ENCODE measurements around the gene RBM24.

The RBM24 gene

DNA sequence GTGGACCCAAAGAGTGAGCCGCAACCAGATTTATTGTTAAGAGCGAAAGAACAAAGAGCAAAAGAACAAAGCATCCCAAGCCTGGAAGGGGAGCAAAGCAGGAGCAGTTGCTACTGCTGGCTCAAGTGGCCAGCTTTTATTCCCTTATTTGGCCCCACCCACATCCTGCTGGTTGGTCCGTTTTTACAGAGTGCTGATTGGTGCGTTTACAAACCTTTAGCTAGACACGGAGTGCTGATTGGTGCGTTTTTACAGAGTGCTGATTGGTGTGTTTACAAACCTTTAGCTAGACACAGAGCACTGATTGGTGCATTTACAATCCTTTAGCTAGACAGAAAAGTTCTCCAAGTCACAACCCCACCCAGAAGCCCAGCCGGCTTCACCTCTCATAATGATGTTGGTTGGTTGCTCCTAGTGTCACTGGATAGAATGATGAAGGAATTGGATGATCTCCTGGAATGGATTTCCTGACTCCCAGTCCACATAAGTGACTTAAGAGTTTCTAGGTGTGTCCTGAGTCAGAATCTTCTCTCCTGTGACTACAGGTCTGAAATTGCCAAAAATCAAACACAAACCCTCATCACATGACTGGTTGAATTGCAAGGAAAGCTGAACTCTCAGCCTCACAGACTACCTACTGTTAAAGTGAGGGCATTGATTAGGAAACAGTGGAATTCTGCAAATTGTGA is 60.1 kb downstream of the RBM24 start:
- no peak for DNase-seq (ENCODE audit: low read depth in 1 of 2, low spot score in 1 of 2)

DNA sequence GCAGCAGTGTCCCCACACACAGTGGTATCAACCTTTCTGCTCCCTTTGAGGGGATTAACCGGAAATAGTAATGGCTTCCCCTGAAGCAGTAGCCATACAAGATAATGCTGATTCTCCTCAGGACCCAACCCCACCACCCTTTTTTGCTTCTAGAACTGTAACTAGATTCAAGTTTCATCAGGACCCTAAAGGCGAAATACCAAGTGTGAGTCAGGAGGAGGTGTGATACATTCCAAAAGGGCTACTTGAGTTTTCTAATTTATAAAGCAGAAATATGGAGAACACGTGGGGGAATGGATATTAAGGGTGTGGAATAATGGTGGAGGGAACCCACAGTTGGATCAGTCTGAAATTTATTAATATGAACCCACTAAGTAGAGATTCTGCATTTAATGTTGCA is 60.7 kb downstream of the RBM24 start:
- no peak for DNase-seq (ENCODE audit: low read depth in 1 of 2, low spot score in 1 of 2)

DNA sequence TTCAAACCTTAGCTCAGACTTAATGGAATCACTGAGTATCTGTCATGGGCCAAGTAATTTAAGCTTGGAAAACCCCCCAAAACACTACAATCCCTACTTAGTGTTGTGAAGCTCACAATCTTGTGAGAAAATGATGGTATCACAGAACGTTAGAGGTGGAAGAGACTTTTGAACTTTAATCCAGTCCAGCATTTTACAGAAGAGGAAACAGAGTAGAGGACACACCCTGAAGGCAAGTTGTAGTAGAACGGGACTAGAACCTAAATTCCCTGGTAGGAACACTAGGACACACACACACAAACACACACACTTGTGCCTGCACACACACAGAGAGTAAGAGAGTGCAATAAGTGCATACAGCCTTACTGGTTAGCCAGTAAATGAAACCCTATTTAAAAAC is 62.1 kb downstream of the RBM24 start:
- no peak for DNase-seq (ENCODE audit: low read depth in 1 of 2, low spot score in 1 of 2)
